HepG2 (cell line): ENCODE results near the gene SETD1A. TPM values are rescaled to one million over a fixed set of nuclear protein-coding genes. Genes with fewer than 3 reads are reported as not detected.

Experiments
- HNRNPH1 ChIP-seq: fragments of 200-400 bp; formaldehyde crosslinking; optimal IDR thresholded peaks from 2 replicates; pipeline ENCODE3; 2017; ENCODE audit warnings: mild to moderate bottlenecking, low read depth, low read length
- KDM5B ChIP-seq: sonication (generic); formaldehyde crosslinking; IDR thresholded peaks from 2 replicates; pipeline ENCODE4 v1.4.0; 2020; ENCODE audit warnings: missing genetic modification reagents, mild to moderate bottlenecking, borderline replicate concordance
- MED13 ChIP-seq: sonication (generic); formaldehyde crosslinking; IDR thresholded peaks from 2 replicates; pipeline ENCODE4 v1.5.0; 2020; ENCODE audit warnings: missing genetic modification reagents
- MTA1 ChIP-seq: sonication (generic); formaldehyde crosslinking; IDR thresholded peaks from 2 replicates; pipeline ENCODE4 v1.4.0; 2020; ENCODE audit warnings: missing genetic modification reagents, mild to moderate bottlenecking, borderline replicate concordance
- PCBP2 ChIP-seq: fragments of 200-400 bp; formaldehyde crosslinking; optimal IDR thresholded peaks from 2 replicates; pipeline ENCODE3; 2018; ENCODE audit warnings: low read length, low read depth; ENCODE audit not compliant: poor library complexity, severe bottlenecking
- SMAD1 ChIP-seq: sonication (generic); formaldehyde crosslinking; IDR thresholded peaks from 2 replicates; pipeline ENCODE4 v1.4.0; 2020; ENCODE audit warnings: missing genetic modification reagents, low read depth, mild to moderate bottlenecking, borderline replicate concordance
- TSC22D2 ChIP-seq: sonication (generic); formaldehyde crosslinking; IDR thresholded peaks from 2 replicates; pipeline ENCODE4 v1.5.1; 2020; ENCODE audit warnings: missing genetic modification reagents, mild to moderate bottlenecking, borderline replicate concordance
- ZFP36 ChIP-seq: fragments of 150-350 bp; IDR thresholded peaks from 2 replicates; pipeline ENCODE4 v1.6.1; 2018; ENCODE audit warnings: borderline replicate concordance, low read length, low read depth; ENCODE audit not compliant: partially characterized antibody
- ZNF543 ChIP-seq: sonication (generic); formaldehyde crosslinking; IDR thresholded peaks from 2 replicates; pipeline ENCODE4 v1.4.0; 2020; ENCODE audit warnings: mild to moderate bottlenecking, missing genetic modification reagents
- polyA plus RNA-seq, 8 experiments: library from polyadenylated mRNA; depleted of rRNA in 3 of 8; stranded (reverse) in 7 of 8; unstranded in 1 of 8; fragments of >200 nt; fragmentation: Illumina TruSeq in 4 of 8; extraction: Trizol in 4 of 8; gene quantifications; 2 replicates each; pipeline versions ENCODE4 v1.2.1 to v1.2.3, GENCODE V29; 2011 to 2016; ENCODE audit warnings: low read depth in 4 of 8, missing spikeins in 1 of 8, mixed read lengths in 1 of 8; ENCODE audit not compliant: insufficient read depth in 1 of 8
- total RNA-seq, 5 experiments: library from RNA; depleted of rRNA; stranded (reverse); fragments of >200 nt; fragmentation: Illumina TruSeq; extraction: Trizol; gene quantifications; 2 replicates each; pipeline ENCODE4 v1.2.3, GENCODE V29; 2016; ENCODE audit warnings: low read depth in 1 of 5
- TF ChIP-seq, protein P1 (sequence below): sonication (generic); formaldehyde crosslinking; IDR thresholded peaks from 2 replicates; pipeline ENCODE4 v1.8.0; 2022; ENCODE audit warnings: mild to moderate bottlenecking, missing genetic modification reagents
- TF ChIP-seq, protein P2 (sequence below): sonication (generic); formaldehyde crosslinking; IDR thresholded peaks from 2 replicates; pipeline ENCODE4 v1.4.0; 2020; ENCODE audit warnings: missing genetic modification reagents, mild to moderate bottlenecking, borderline replicate concordance
- TF ChIP-seq, protein P3 (sequence below): sonication (generic); formaldehyde crosslinking; IDR thresholded peaks from 2 replicates; pipeline ENCODE4 v1.5.0; 2020; ENCODE audit warnings: mild to moderate bottlenecking, missing genetic modification reagents, borderline replicate concordance
- TF ChIP-seq, protein P4 (sequence below): sonication (generic); formaldehyde crosslinking; IDR thresholded peaks from 2 replicates; pipeline ENCODE4 v1.4.0; 2020; ENCODE audit warnings: missing genetic modification reagents
- TF ChIP-seq, protein P5 (sequence below): IDR thresholded peaks from 2 replicates; pipeline ENCODE4 v1.4.0; 2020; ENCODE audit warnings: mild to moderate bottlenecking, missing genetic modification reagents

Gene SETD1A
- total and polyA plus RNA-seq, 2 of the 13 experiments (the other 11 are each of a cell fraction or from before 2014, with no cell fraction given): 3.8 to 5.6 TPM

DNA sequence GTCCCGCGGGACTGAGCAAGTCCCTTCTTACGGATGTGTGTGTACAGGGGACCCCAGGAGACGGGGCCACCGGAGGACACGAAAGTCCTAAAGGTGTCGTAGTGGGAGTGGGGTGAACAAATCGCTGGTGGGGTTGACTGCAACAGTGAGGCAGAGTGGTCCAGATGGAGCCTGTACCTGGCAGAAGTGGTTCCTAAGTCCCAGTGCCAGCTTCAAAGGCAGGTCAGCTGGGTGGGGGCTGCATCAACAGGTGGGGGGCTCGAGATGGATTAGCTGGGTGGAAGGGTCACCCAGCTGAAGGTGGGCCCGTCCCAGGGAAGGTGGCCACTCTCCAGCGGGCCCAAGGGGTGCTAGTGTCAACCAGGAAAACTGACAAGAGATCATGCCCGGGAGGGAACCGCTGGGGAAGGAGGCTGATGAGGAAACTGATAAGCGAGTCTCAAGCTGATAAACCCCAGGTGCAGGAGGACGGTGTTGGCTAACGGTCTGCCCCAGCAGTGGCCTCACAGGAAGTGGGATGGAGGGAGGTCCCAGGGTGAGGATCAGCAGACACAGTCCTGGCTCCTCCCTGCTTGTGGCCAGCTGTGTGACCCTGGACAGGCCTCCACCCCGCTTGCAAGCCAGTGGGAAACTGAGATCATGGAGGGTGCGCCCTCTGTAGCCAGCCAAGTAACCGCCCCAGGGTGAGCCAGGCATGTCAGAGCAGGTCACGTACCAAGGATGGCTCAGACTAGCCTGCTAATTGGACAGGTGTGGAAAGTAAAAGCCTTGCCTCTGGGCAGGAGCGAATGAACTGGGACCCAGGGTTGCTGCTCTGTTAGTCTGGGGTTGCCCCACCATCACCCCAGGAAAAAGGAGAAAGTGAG is 7.7 kb upstream of the SETD1A start (continued):
- TF ChIP-seq, protein P1, sequence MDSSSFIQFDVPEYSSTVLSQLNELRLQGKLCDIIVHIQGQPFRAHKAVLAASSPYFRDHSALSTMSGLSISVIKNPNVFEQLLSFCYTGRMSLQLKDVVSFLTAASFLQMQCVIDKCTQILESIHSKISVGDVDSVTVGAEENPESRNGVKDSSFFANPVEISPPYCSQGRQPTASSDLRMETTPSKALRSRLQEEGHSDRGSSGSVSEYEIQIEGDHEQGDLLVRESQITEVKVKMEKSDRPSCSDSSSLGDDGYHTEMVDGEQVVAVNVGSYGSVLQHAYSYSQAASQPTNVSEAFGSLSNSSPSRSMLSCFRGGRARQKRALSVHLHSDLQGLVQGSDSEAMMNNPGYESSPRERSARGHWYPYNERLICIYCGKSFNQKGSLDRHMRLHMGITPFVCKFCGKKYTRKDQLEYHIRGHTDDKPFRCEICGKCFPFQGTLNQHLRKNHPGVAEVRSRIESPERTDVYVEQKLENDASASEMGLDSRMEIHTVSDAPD: 0 out of 2 replicates have a peak, but pooled peaks have one; percentile 75
- no peak for TF ChIP-seq PCBP2
- TF ChIP-seq, protein P2, sequence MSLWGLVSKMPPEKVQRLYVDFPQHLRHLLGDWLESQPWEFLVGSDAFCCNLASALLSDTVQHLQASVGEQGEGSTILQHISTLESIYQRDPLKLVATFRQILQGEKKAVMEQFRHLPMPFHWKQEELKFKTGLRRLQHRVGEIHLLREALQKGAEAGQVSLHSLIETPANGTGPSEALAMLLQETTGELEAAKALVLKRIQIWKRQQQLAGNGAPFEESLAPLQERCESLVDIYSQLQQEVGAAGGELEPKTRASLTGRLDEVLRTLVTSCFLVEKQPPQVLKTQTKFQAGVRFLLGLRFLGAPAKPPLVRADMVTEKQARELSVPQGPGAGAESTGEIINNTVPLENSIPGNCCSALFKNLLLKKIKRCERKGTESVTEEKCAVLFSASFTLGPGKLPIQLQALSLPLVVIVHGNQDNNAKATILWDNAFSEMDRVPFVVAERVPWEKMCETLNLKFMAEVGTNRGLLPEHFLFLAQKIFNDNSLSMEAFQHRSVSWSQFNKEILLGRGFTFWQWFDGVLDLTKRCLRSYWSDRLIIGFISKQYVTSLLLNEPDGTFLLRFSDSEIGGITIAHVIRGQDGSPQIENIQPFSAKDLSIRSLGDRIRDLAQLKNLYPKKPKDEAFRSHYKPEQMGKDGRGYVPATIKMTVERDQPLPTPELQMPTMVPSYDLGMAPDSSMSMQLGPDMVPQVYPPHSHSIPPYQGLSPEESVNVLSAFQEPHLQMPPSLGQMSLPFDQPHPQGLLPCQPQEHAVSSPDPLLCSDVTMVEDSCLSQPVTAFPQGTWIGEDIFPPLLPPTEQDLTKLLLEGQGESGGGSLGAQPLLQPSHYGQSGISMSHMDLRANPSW (CRISPR knock-in tag): peak; percentile 68; the same call in 1 of the 2 replicates
- peak; percentile 90 for TF ChIP-seq MTA1 (CRISPR knock-in tag)
- TF ChIP-seq MED13 (CRISPR knock-in tag): no peak
- peak; percentile 41 for TF ChIP-seq HNRNPH1
- TF ChIP-seq, protein P3, sequence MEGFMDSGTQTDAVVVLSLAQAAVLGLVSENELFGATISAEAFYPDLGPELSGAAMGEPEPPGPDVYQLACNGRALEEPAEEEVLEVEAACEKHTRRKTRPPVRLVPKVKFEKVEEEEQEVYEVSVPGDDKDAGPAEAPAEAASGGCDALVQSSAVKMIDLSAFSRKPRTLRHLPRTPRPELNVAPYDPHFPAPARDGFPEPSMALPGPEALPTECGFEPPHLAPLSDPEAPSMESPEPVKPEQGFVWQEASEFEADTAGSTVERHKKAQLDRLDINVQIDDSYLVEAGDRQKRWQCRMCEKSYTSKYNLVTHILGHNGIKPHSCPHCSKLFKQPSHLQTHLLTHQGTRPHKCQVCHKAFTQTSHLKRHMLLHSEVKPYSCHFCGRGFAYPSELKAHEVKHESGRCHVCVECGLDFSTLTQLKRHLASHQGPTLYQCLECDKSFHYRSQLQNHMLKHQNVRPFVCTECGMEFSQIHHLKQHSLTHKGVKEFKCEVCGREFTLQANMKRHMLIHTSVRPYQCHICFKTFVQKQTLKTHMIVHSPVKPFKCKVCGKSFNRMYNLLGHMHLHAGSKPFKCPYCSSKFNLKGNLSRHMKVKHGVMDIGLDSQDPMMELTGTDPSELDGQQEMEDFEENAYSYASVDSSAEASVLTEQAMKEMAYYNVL (CRISPR knock-in tag): peak; percentile 96
- no peak for TF ChIP-seq ZFP36
- 0 out of 2 replicates have a peak, but pooled peaks have one; percentile 86 for TF ChIP-seq SMAD1 (CRISPR knock-in tag)
- peak; percentile 71; the same call in 1 of the 2 replicates for TF ChIP-seq ZNF543 (CRISPR knock-in tag)
- TF ChIP-seq KDM5B: peak; percentile 81; the same call in 1 of the 2 replicates
- TF ChIP-seq, protein P4, sequence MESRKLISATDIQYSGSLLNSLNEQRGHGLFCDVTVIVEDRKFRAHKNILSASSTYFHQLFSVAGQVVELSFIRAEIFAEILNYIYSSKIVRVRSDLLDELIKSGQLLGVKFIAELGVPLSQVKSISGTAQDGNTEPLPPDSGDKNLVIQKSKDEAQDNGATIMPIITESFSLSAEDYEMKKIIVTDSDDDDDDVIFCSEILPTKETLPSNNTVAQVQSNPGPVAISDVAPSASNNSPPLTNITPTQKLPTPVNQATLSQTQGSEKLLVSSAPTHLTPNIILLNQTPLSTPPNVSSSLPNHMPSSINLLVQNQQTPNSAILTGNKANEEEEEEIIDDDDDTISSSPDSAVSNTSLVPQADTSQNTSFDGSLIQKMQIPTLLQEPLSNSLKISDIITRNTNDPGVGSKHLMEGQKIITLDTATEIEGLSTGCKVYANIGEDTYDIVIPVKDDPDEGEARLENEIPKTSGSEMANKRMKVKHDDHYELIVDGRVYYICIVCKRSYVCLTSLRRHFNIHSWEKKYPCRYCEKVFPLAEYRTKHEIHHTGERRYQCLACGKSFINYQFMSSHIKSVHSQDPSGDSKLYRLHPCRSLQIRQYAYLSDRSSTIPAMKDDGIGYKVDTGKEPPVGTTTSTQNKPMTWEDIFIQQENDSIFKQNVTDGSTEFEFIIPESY (CRISPR knock-in tag): 0 out of 2 replicates have a peak, but pooled peaks have one; percentile 37
- TF ChIP-seq, protein P5, sequence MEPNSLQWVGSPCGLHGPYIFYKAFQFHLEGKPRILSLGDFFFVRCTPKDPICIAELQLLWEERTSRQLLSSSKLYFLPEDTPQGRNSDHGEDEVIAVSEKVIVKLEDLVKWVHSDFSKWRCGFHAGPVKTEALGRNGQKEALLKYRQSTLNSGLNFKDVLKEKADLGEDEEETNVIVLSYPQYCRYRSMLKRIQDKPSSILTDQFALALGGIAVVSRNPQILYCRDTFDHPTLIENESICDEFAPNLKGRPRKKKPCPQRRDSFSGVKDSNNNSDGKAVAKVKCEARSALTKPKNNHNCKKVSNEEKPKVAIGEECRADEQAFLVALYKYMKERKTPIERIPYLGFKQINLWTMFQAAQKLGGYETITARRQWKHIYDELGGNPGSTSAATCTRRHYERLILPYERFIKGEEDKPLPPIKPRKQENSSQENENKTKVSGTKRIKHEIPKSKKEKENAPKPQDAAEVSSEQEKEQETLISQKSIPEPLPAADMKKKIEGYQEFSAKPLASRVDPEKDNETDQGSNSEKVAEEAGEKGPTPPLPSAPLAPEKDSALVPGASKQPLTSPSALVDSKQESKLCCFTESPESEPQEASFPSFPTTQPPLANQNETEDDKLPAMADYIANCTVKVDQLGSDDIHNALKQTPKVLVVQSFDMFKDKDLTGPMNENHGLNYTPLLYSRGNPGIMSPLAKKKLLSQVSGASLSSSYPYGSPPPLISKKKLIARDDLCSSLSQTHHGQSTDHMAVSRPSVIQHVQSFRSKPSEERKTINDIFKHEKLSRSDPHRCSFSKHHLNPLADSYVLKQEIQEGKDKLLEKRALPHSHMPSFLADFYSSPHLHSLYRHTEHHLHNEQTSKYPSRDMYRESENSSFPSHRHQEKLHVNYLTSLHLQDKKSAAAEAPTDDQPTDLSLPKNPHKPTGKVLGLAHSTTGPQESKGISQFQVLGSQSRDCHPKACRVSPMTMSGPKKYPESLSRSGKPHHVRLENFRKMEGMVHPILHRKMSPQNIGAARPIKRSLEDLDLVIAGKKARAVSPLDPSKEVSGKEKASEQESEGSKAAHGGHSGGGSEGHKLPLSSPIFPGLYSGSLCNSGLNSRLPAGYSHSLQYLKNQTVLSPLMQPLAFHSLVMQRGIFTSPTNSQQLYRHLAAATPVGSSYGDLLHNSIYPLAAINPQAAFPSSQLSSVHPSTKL (CRISPR knock-in tag): peak; percentile 80
- TF ChIP-seq TSC22D2 (CRISPR knock-in tag): peak; percentile 91; the same call in 1 of the 2 replicates
